ENCODE data around the gene MYO9A. TPM values are rescaled to one million over a fixed set of nuclear protein-coding genes. Genes with fewer than 3 reads are reported as not detected.

MYO9A gene
- total RNA-seq, 1 donor from 2014 or later, result 38.5 TPM

DNA sequence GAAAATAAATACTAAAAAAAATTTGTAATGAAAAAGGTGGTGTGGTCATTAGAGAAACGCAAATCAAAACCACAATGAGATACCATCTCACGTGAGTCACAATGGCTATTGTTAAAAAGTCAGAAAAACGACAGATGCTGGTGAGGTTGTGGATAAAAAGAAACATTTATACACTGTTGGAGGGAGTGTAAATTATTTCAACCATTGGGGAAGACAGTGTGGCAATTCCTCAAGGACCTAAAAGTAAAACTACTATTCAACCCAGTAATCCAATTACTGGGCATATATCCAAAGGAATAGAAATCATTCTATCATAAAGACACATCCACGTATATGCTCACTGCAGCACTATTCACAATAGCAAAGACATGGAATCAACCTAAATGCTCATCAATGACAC, 120.3 kb downstream of the MYO9A start:
- H3K4me1 Mint-ChIP-seq, result no peaks in the 10 kb centered on the region
- H3F3A ChIP-seq (ENCODE audit: low read depth), result no peaks in the 10 kb centered on the region

DNA sequence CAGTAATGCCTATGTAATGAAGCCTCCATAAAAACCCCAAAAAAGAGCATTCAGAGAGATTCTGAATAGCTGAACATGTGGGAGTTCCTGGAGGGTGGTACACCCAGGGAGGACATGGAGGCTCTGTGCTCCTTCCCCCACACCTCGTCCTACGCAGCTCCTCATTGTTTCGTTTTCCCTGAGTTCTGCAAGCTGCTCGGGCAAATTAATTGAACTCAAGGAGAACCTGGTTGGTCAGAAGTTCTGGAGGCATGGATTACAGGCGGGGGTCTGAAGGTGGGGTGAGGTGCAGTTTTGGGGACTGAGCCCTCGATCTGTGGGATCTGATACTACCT, 142.2 kb downstream of the MYO9A start:
- no peak overlapping the region for H2AFZ ChIP-seq (replicated peaks)
- H3K4me2 ChIP-seq, result no peak overlapping the region
- H3K27me3 ChIP-seq, result no peaks in the 10 kb centered on the region
- no peak overlapping the region for H3K4me3 Mint-ChIP-seq
- no peaks in the 10 kb centered on the region for H3K9me3 Mint-ChIP-seq
- TF ChIP-seq EZH2 (IDR thresholded peaks at IDR 0.05) (no peak), EZH2phosphoT487 (IDR thresholded peaks at IDR 0.05) (no peak)
- TF ChIP-seq, protein P1, sequence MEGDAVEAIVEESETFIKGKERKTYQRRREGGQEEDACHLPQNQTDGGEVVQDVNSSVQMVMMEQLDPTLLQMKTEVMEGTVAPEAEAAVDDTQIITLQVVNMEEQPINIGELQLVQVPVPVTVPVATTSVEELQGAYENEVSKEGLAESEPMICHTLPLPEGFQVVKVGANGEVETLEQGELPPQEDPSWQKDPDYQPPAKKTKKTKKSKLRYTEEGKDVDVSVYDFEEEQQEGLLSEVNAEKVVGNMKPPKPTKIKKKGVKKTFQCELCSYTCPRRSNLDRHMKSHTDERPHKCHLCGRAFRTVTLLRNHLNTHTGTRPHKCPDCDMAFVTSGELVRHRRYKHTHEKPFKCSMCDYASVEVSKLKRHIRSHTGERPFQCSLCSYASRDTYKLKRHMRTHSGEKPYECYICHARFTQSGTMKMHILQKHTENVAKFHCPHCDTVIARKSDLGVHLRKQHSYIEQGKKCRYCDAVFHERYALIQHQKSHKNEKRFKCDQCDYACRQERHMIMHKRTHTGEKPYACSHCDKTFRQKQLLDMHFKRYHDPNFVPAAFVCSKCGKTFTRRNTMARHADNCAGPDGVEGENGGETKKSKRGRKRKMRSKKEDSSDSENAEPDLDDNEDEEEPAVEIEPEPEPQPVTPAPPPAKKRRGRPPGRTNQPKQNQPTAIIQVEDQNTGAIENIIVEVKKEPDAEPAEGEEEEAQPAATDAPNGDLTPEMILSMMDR (IDR thresholded peaks at IDR 0.05), result no peak
- H3K79me2 ChIP-seq (ENCODE audit: low read depth), result no peaks in the 10 kb centered on the region
- no peaks in the 10 kb centered on the region for H3K36me3 ChIP-seq
- DNase-seq (ENCODE audit: low spot score), result no peak
- no peaks in the 10 kb centered on the region for H3K9me3 ChIP-seq (ENCODE audit: low read depth)
- no peaks in the 10 kb centered on the region for H3K27me3 Mint-ChIP-seq (ENCODE audit: insufficient read depth, low read depth)
- H3K4me1 ChIP-seq, result no peaks in the 10 kb centered on the region
- H3K4me3 ChIP-seq, result no peak overlapping the region
- no peak overlapping the region for H3K27ac ChIP-seq
- H4K20me1 ChIP-seq (ENCODE audit: low read depth), result no peaks in the 10 kb centered on the region
- peaks cover 7% of the 10 kb centered on the region for H3K36me3 Mint-ChIP-seq
- no peak overlapping the region for H3K9ac ChIP-seq
- no peak overlapping the region for H3K27ac Mint-ChIP-seq
- H3F3A ChIP-seq (ENCODE audit: low read depth), result no peaks in the 10 kb centered on the region
- H3K4me1 Mint-ChIP-seq, result no peaks in the 10 kb centered on the region

More for the DNA sequence above, 120.3 kb downstream of the MYO9A start:
- Histone ChIP-seq H3K9ac (no peak overlapping the region), H3K79me2 (ENCODE audit: low read depth) (no peaks in the 10 kb centered on the region), H3K4me2 (no peak overlapping the region), H3K4me1 (no peaks in the 10 kb centered on the region), H3K36me3 (peaks cover 6% of the 10 kb centered on the region), H3K4me3 (no peak overlapping the region), H3K27ac (no peak overlapping the region), H2AFZ (replicated peaks) (no peak overlapping the region), H4K20me1 (ENCODE audit: low read depth) (no peaks in the 10 kb centered on the region), H3K9me3 (ENCODE audit: low read depth) (no peaks in the 10 kb centered on the region), H3K27me3 (no peaks in the 10 kb centered on the region)
- no peak for TF ChIP-seq EZH2phosphoT487 (IDR thresholded peaks at IDR 0.05)
- TF ChIP-seq, protein P1 (IDR thresholded peaks at IDR 0.05), result no peak
- no peak overlapping the region for H3K27ac Mint-ChIP-seq
- H3K4me3 Mint-ChIP-seq, result no peak overlapping the region
- H3K9me3 Mint-ChIP-seq, result no peaks in the 10 kb centered on the region
- DNase-seq (ENCODE audit: low spot score), result no peak
- H3K27me3 Mint-ChIP-seq (ENCODE audit: insufficient read depth, low read depth), result no peaks in the 10 kb centered on the region
- H3K36me3 Mint-ChIP-seq, result peaks cover 6% of the 10 kb centered on the region

DNA sequence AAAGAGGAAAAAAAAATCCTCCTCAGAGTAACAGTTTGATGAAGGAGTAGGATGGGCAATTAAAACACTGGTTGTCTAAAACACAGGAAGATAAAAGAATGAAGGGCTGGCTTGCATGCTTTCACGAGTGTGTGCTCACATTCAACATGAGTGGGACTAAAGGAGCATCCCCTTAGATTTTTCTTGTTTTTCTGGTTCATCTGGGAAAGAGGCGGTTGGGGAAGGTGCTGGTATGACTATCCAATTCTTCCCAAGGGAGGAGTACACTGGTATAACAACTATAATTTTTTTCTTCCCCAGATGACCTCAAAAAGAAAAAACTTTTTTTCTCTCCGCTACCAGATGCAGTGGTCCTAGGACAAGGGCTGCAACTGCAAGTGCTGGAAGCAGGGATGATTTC, 143.7 kb downstream of the MYO9A start:
- Mint-ChIP-seq H3K27me3 (ENCODE audit: insufficient read depth, low read depth) (no peaks in the 10 kb centered on the region), H3K36me3 (peaks cover 7% of the 10 kb centered on the region), H3K4me3 (no peak overlapping the region), H3K27ac (no peak overlapping the region), H3K9me3 (no peaks in the 10 kb centered on the region), H3K4me1 (no peaks in the 10 kb centered on the region)
- Histone ChIP-seq H3K4me1 (no peaks in the 10 kb centered on the region), H3K36me3 (no peaks in the 10 kb centered on the region), H3F3A (ENCODE audit: low read depth) (no peaks in the 10 kb centered on the region), H4K20me1 (ENCODE audit: low read depth) (no peaks in the 10 kb centered on the region), H3K27ac (no peak overlapping the region), H3K4me2 (no peak overlapping the region), H3K9me3 (ENCODE audit: low read depth) (no peaks in the 10 kb centered on the region), H3K9ac (no peak overlapping the region), H3K79me2 (ENCODE audit: low read depth) (no peaks in the 10 kb centered on the region), H2AFZ (replicated peaks) (no peak overlapping the region), H3K4me3 (no peak overlapping the region), H3K27me3 (no peaks in the 10 kb centered on the region)
- no peak for DNase-seq (ENCODE audit: low spot score)
- TF ChIP-seq, protein P1 (IDR thresholded peaks at IDR 0.05), result no peak

DNA sequence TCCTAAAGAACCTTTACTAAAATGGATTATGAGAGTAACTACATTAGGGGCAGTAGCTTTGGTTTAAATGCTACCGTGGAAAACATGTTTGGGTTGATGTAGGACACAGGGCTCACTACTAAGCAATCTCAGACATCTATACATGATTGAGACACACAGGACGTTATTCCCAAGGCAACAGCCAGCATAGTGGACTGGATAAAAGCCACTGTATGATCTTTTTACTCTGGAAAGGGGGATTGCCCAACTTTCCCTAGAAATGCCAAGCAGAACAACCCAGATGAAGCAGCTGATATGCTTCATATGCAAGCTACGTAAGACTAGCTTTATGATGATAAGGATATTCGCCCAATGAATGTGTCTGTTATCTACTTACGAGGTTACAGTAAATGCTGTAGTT, 144.6 kb downstream of the MYO9A start:
- Histone ChIP-seq H3K9ac (no peak overlapping the region), H3K4me3 (no peak overlapping the region), H2AFZ (replicated peaks) (no peak overlapping the region), H3K36me3 (no peaks in the 10 kb centered on the region), H3K79me2 (ENCODE audit: low read depth) (no peaks in the 10 kb centered on the region), H3K4me1 (no peaks in the 10 kb centered on the region), H3F3A (ENCODE audit: low read depth) (no peaks in the 10 kb centered on the region), H4K20me1 (ENCODE audit: low read depth) (no peaks in the 10 kb centered on the region), H3K9me3 (ENCODE audit: low read depth) (no peaks in the 10 kb centered on the region), H3K4me2 (no peak overlapping the region), H3K27me3 (no peaks in the 10 kb centered on the region), H3K27ac (no peak overlapping the region)
- Mint-ChIP-seq H3K27me3 (ENCODE audit: insufficient read depth, low read depth) (no peaks in the 10 kb centered on the region), H3K36me3 (peaks cover 7% of the 10 kb centered on the region), H3K27ac (no peak overlapping the region), H3K4me3 (no peak overlapping the region), H3K4me1 (no peaks in the 10 kb centered on the region), H3K9me3 (no peaks in the 10 kb centered on the region)
- TF ChIP-seq, protein P1 (IDR thresholded peaks at IDR 0.05), result no peak
- TF ChIP-seq EZH2phosphoT487 (IDR thresholded peaks at IDR 0.05) (no peak), EZH2 (IDR thresholded peaks at IDR 0.05) (no peak)
- no peak for DNase-seq (ENCODE audit: low spot score)

Data from neural progenitor cell (in vitro differentiated cells).